GM21515 (cell line): ENCODE measurements around the gene PDCL2.

ENCODE experiments used
- ATAC-seq: cut with Tn5 transposase; IDR thresholded peaks from one replicate; pipeline ENCODE4 v1.9.1; 2021; ENCODE audit not compliant: unreplicated experiment

The PDCL2 gene

GRCh38 chr4:55540271-55540670 is 51.8 kb downstream of the PDCL2 start:
- no peak for ATAC-seq

- ATAC-seq = no peak
Measured at GRCh38 chr4:55539658-55540057, 52.4 kb downstream of the PDCL2 start.

GRCh38 chr4:55538531-55538930 is 53.5 kb downstream of the PDCL2 start:
- no peak for ATAC-seq

- no peak for ATAC-seq
Measured at GRCh38 chr4:55534306-55534705, 57.7 kb downstream of the PDCL2 start.

GRCh38 chr4:55530691-55531090 is 61.4 kb downstream of the PDCL2 start:
- ATAC-seq = no peak

GRCh38 chr4:55530167-55530566 is 61.9 kb downstream of the PDCL2 start:
- ATAC-seq = no peak

GRCh38 chr4:55528491-55528890 is 63.6 kb downstream of the PDCL2 start:
- no peak for ATAC-seq

GRCh38 chr4:55524844-55525571 is 67.0 kb downstream of the PDCL2 start:
- ATAC-seq = no peak

GRCh38 chr4:55518442-55518841 is 73.6 kb downstream of the PDCL2 start:
- ATAC-seq = no peak

- ATAC-seq = peak; percentile 74
Measured at GRCh38 chr4:55517526-55518229, 74.4 kb downstream of the PDCL2 start.

- no peak for ATAC-seq
Measured at GRCh38 chr4:55512922-55513571, 79.0 kb downstream of the PDCL2 start.

GRCh38 chr4:55512077-55512476 is 80.0 kb downstream of the PDCL2 start:
- no peak for ATAC-seq

GRCh38 chr4:55510685-55511084 is 81.4 kb downstream of the PDCL2 start:
- no peak for ATAC-seq

- no peak for ATAC-seq
Measured at GRCh38 chr4:55509266-55509665, 82.8 kb downstream of the PDCL2 start.

GRCh38 chr4:55507612-55508011 is 84.4 kb downstream of the PDCL2 start:
- no peak for ATAC-seq
